ENCODE results near the gene SPAG6.

Gene SPAG6

GRCh38 chr10:22329150-22329549 lies 16.1 kb upstream of the SPAG6 start:
- TF ChIP-seq CTCF (IDR thresholded peaks at IDR 0.05; ENCODE audit: borderline replicate concordance, insufficient read depth, low read depth, low read length) = no peak

GRCh38 chr10:22332116-22332692 lies 13.1 kb upstream of the SPAG6 start:
- TF ChIP-seq CTCF (IDR thresholded peaks at IDR 0.05; ENCODE audit: borderline replicate concordance, insufficient read depth, low read depth, low read length) = no peak
- no peak overlapping the region for H3K4me3 ChIP-seq (ENCODE audit: low read depth, low read length)

More at GRCh38 chr10:22329150-22329549, 16.1 kb upstream of the SPAG6 start:
- H3K4me3 ChIP-seq (ENCODE audit: low read depth, low read length) = no peak overlapping the region

- no peak for TF ChIP-seq CTCF (IDR thresholded peaks at IDR 0.05; ENCODE audit: borderline replicate concordance, insufficient read depth, low read depth, low read length)
- H3K4me3 ChIP-seq (ENCODE audit: low read depth, low read length) = no peak overlapping the region
Observed at GRCh38 chr10:22333167-22333974, 11.9 kb upstream of the SPAG6 start.

- TF ChIP-seq CTCF (IDR thresholded peaks at IDR 0.05; ENCODE audit: borderline replicate concordance, insufficient read depth, low read depth, low read length) = no peak
- H3K4me3 ChIP-seq (ENCODE audit: low read depth, low read length) = no peak overlapping the region
Observed at GRCh38 chr10:22333975-22334282, 11.4 kb upstream of the SPAG6 start.

- peak overlapping the region; percentile 55 for H3K4me3 ChIP-seq (ENCODE audit: low read depth, low read length)
- TF ChIP-seq CTCF (IDR thresholded peaks at IDR 0.05; ENCODE audit: borderline replicate concordance, insufficient read depth, low read depth, low read length) = no peak
Observed at GRCh38 chr10:22334414-22335172, 10.7 kb upstream of the SPAG6 start.

- peak overlapping the region; percentile 55 for H3K4me3 ChIP-seq (ENCODE audit: low read depth, low read length)
- TF ChIP-seq CTCF (IDR thresholded peaks at IDR 0.05; ENCODE audit: borderline replicate concordance, insufficient read depth, low read depth, low read length) = no peak
Observed at GRCh38 chr10:22335173-22335933, 9.9 kb upstream of the SPAG6 start.
